Measurements from ENCODE around the gene NR6A1. TPM values are rescaled to one million over a fixed set of nuclear protein-coding genes. Genes with fewer than 3 reads are reported as not detected.

Gene NR6A1
- total RNA-seq, 1 experiment from 2014 or later, result 0.91 TPM

GRCh38 chr9:124801356-124801755, 30.2 kb upstream of the NR6A1 start:
- H3K4me1 Mint-ChIP-seq (ENCODE audit: insufficient read depth, unreplicated experiment), result no peaks in the 10 kb centered on the region
- H3K27me3 Mint-ChIP-seq (ENCODE audit: insufficient read depth, unreplicated experiment), result no peaks in the 10 kb centered on the region
- no peaks in the 10 kb centered on the region for H3K9me3 Mint-ChIP-seq (ENCODE audit: unreplicated experiment)
- no TSS peak for BruUV-seq (replicated peaks)
- intact Hi-C loops (cut with micrococcal nuclease), result no loop called here
- POLR2A ChIA-PET, result interaction anchor here (1.0 kb wide), 1 partner anchor 9 kb away, joined by 3 read pairs; no protein-coding TSS in a partner anchor
- H3K27ac Mint-ChIP-seq (ENCODE audit: low read depth, unreplicated experiment), result no peak overlapping the region
- no peaks in the 10 kb centered on the region for H3K36me3 Mint-ChIP-seq (ENCODE audit: insufficient read depth, unreplicated experiment)
- no peak for DNase-seq (ENCODE audit: unreplicated experiment)
- no peak for TF ChIP-seq CTCF (IDR thresholded peaks at IDR 0.05; ENCODE audit: unreplicated experiment)
- H3K4me3 Mint-ChIP-seq (ENCODE audit: unreplicated experiment), result no peak overlapping the region
- CTCF ChIA-PET, result interaction anchor here (0.6 to 2.7 kb wide), 4 partner anchors 26 to 410 kb away, joined by 3 to 15 read pairs (median 4); partner anchors contain the start of gene WDR38

GRCh38 chr9:124800306-124801259, 29.5 kb upstream of the NR6A1 start:
- Mint-ChIP-seq H3K27ac (ENCODE audit: low read depth, unreplicated experiment) (no peak overlapping the region), H3K9me3 (ENCODE audit: unreplicated experiment) (no peaks in the 10 kb centered on the region), H3K4me3 (ENCODE audit: unreplicated experiment) (no peak overlapping the region), H3K4me1 (ENCODE audit: insufficient read depth, unreplicated experiment) (no peaks in the 10 kb centered on the region), H3K36me3 (ENCODE audit: insufficient read depth, unreplicated experiment) (no peaks in the 10 kb centered on the region), H3K27me3 (ENCODE audit: insufficient read depth, unreplicated experiment) (no peaks in the 10 kb centered on the region)
- intact Hi-C loops (cut with micrococcal nuclease), result no loop called here
- peak; percentile 45 for DNase-seq (ENCODE audit: unreplicated experiment)
- TF ChIP-seq CTCF (IDR thresholded peaks at IDR 0.05; ENCODE audit: unreplicated experiment), result no peak
- POLR2A ChIA-PET, result interaction anchor here (1.1 kb wide), 1 partner anchor 14 kb away, joined by 3 read pairs; no protein-coding TSS in a partner anchor
- CTCF ChIA-PET, result interaction anchor here (1.2 to 2.3 kb wide), 7 partner anchors 18 to 56 kb away, joined by 3 to 29 read pairs (median 4); partner anchors contain the start of genes OLFML2A and WDR38
- no TSS peak for BruUV-seq (replicated peaks)

- Mint-ChIP-seq H3K27me3 (ENCODE audit: insufficient read depth, unreplicated experiment) (no peaks in the 10 kb centered on the region), H3K36me3 (ENCODE audit: insufficient read depth, unreplicated experiment) (no peaks in the 10 kb centered on the region), H3K4me3 (ENCODE audit: unreplicated experiment) (no peak overlapping the region), H3K27ac (ENCODE audit: low read depth, unreplicated experiment) (no peak overlapping the region), H3K4me1 (ENCODE audit: insufficient read depth, unreplicated experiment) (no peaks in the 10 kb centered on the region), H3K9me3 (ENCODE audit: unreplicated experiment) (no peaks in the 10 kb centered on the region)
- ChIA-PET CTCF (interaction anchor here (0.7 to 2.3 kb wide), 11 partner anchors 17 to 57 kb away, joined by 3 to 29 read pairs (median 4); partner anchors contain the start of genes OLFML2A and WDR38), POLR2A (interaction anchor here (0.8 to 1.1 kb wide), 2 partner anchors 15 to 19 kb away, joined by 3 read pairs; no protein-coding TSS in a partner anchor)
- TF ChIP-seq CTCF (IDR thresholded peaks at IDR 0.05; ENCODE audit: unreplicated experiment), result no peak
- no TSS peak for BruUV-seq (replicated peaks)
- intact Hi-C loops (cut with micrococcal nuclease), result no loop called here
- no peak for DNase-seq (ENCODE audit: unreplicated experiment)
Measured at GRCh38 chr9:124799274-124800006, 28.3 kb upstream of the NR6A1 start.
